ENCODE results near the gene GALNS.
"Not testable (repeated sequence)": the region's sequence is repeated elsewhere in the genome, so short reads cannot be mapped to it uniquely, and the experiment has no call there.

GALNS gene

DNA sequence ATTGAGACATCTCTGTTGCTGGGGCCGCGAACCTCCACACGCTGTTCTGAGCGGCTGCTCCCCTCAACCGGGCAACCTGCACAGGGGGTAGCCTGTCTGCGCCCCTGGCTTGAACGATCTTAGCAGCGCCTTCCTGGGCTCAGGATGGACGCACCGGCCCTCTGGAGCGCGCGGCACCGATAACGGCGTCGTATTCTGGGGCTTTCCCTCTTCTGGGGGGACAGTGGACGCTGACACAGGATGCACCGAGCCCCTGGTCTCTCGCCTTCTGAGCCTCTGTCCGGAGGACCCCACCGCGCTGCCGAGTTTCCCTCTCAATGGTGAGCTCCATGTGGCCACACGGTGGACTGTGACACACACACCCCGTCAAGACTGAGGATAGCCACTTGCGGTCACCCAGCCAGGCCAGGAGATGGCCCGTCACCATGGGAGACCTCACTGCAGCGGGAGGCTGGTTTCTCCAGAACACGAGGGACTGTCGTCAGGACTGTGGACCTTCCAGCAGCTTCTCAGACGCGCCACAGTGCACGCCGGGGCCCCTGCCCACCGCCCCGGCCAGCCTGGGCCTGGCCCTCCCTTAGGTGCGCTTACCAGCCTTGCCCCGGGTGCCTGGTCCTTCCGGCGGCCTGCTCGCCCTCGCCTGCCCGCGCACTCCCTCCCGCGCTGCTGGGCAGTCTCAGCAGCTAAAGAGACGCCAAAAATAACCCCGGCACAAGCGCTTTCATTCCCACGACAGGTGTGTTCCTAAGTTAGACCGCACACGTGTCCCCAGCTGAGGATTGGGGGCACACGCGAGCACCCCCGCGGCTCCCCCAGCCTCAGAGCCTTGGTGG is 39.7 kb upstream of the GALNS start:
- Histone ChIP-seq H3K27me3 (ENCODE audit: control insufficient read depth in 1 of 2, insufficient read depth in 2 of 2, low read length in 2 of 2) (no peaks in the 10 kb centered on the region), H3K4me3 (ENCODE audit: low read length in 2 of 2) (no peak overlapping the region), H3K4me1 (ENCODE audit: control insufficient read depth, insufficient read depth, low read length) (no peaks in the 10 kb centered on the region), H3K27ac (ENCODE audit: low read length) (no peak overlapping the region), H3K9ac (ENCODE audit: low read length in 2 of 2) (no peak overlapping the region), H3K9me3 (ENCODE audit: control insufficient read depth in 2 of 2, low read length in 2 of 2) (no peaks in the 10 kb centered on the region), H3K36me3 (ENCODE audit: control insufficient read depth in 2 of 2, insufficient read depth in 2 of 2, low read length in 2 of 2) (no peaks in the 10 kb centered on the region)

- Histone ChIP-seq H3K27me3 (ENCODE audit: control insufficient read depth in 1 of 2, insufficient read depth in 2 of 2, low read length in 2 of 2) (no peaks in the 10 kb centered on the region), H3K9ac (ENCODE audit: low read length in 2 of 2) (no peak overlapping the region), H3K27ac (ENCODE audit: low read length) (no peak overlapping the region), H3K9me3 (ENCODE audit: control insufficient read depth in 2 of 2, low read length in 2 of 2) (no peaks in the 10 kb centered on the region), H3K36me3 (ENCODE audit: control insufficient read depth in 2 of 2, insufficient read depth in 2 of 2, low read length in 2 of 2) (no peaks in the 10 kb centered on the region), H3K4me1 (ENCODE audit: control insufficient read depth, insufficient read depth, low read length) (no peaks in the 10 kb centered on the region), H3K4me3 (ENCODE audit: low read length in 2 of 2) (no peak overlapping the region)
Observed at GRCh38 chr16:88895335-88895734, 38.6 kb upstream of the GALNS start.

GRCh38 chr16:88894681-88895300 is 38.0 kb upstream of the GALNS start:
- Histone ChIP-seq H3K36me3 (ENCODE audit: control insufficient read depth in 2 of 2, insufficient read depth in 2 of 2, low read length in 2 of 2) (no peaks in the 10 kb centered on the region), H3K27ac (ENCODE audit: low read length) (no peak overlapping the region), H3K4me1 (ENCODE audit: control insufficient read depth, insufficient read depth, low read length) (no peaks in the 10 kb centered on the region), H3K9ac (ENCODE audit: low read length in 2 of 2) (no peak overlapping the region), H3K27me3 (ENCODE audit: control insufficient read depth in 1 of 2, insufficient read depth in 2 of 2, low read length in 2 of 2) (no peaks in the 10 kb centered on the region), H3K9me3 (ENCODE audit: control insufficient read depth in 2 of 2, low read length in 2 of 2) (no peaks in the 10 kb centered on the region), H3K4me3 (ENCODE audit: low read length in 2 of 2) (no peak overlapping the region)

GRCh38 chr16:88894266-88894665 is 37.5 kb upstream of the GALNS start:
- H3K27me3 ChIP-seq (ENCODE audit: control insufficient read depth in 1 of 2, insufficient read depth in 2 of 2, low read length in 2 of 2); H3K27ac ChIP-seq (ENCODE audit: low read length); H3K9me3 ChIP-seq (ENCODE audit: control insufficient read depth in 2 of 2, low read length in 2 of 2); H3K4me3 ChIP-seq (ENCODE audit: low read length in 2 of 2); H3K36me3 ChIP-seq (ENCODE audit: control insufficient read depth in 2 of 2, insufficient read depth in 2 of 2, low read length in 2 of 2); H3K9ac ChIP-seq (ENCODE audit: low read length in 2 of 2); H3K4me1 ChIP-seq (ENCODE audit: control insufficient read depth, insufficient read depth, low read length): not testable (repeated sequence)

DNA sequence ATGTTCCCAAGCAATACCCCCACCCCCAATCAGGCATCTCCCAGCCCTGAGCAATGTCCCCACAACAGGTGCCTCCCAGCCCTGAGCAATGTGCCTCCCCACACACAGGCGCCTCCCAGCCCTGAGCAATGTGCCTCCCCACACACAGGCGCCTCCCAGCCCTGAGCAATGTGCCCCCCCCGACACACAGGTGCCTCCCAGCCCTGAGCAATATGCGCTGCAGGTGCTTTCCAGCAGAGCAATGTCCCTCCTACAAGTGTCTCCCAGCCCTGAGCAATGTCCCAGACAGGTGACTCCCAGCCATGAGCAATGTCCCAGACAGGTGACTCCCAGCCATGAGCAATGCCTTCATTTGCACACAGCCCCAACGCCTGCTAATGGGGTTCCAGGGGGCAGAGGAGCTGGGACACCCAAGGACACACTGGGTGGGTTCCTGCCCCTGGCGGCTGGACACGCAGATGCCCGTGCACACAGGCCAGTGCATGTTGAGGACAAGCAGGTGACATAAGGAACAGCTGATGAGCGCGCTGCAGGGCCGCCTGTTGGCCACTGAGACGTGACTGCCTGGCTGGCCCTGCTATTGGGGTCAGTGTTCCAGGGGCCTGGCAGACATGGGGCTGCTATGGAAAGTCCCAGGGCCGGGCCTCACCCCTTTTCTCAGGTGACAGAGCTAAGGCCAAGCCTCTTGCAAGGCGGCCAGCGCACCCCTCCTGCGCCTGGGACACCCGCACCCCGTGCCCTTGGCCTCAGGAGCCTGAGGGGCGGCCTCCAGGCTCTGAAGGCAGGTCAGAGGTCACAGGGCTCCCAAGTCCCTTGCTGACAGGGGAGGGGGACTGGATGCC is 36.6 kb upstream of the GALNS start:
- H3K9me3 ChIP-seq (ENCODE audit: control insufficient read depth in 2 of 2, low read length in 2 of 2), result no peaks in the 10 kb centered on the region
- H3K27ac ChIP-seq (ENCODE audit: low read length), result no peak overlapping the region
- H3K4me1 ChIP-seq (ENCODE audit: control insufficient read depth, insufficient read depth, low read length), result no peaks in the 10 kb centered on the region
- H3K4me3 ChIP-seq (ENCODE audit: low read length in 2 of 2), result no peak overlapping the region
- no peaks in the 10 kb centered on the region for H3K36me3 ChIP-seq (ENCODE audit: control insufficient read depth in 2 of 2, insufficient read depth in 2 of 2, low read length in 2 of 2)
- no peaks in the 10 kb centered on the region for H3K27me3 ChIP-seq (ENCODE audit: control insufficient read depth in 1 of 2, insufficient read depth in 2 of 2, low read length in 2 of 2)
- H3K9ac ChIP-seq (ENCODE audit: low read length in 2 of 2), result no peak overlapping the region

- Histone ChIP-seq H3K9me3 (ENCODE audit: control insufficient read depth in 2 of 2, low read length in 2 of 2) (no peaks in the 10 kb centered on the region), H3K4me3 (ENCODE audit: low read length in 2 of 2) (no peak overlapping the region), H3K9ac (ENCODE audit: low read length in 2 of 2) (no peak overlapping the region), H3K4me1 (ENCODE audit: control insufficient read depth, insufficient read depth, low read length) (peaks cover 11% of the 10 kb centered on the region), H3K27me3 (ENCODE audit: control insufficient read depth in 1 of 2, insufficient read depth in 2 of 2, low read length in 2 of 2) (no peaks in the 10 kb centered on the region), H3K36me3 (ENCODE audit: control insufficient read depth in 2 of 2, insufficient read depth in 2 of 2, low read length in 2 of 2) (no peaks in the 10 kb centered on the region), H3K27ac (ENCODE audit: low read length) (no peak overlapping the region)
Observed at GRCh38 chr16:88892065-88892464, 35.3 kb upstream of the GALNS start.

- Histone ChIP-seq H3K9ac (ENCODE audit: low read length in 2 of 2) (no peak overlapping the region), H3K4me1 (ENCODE audit: control insufficient read depth, insufficient read depth, low read length) (peaks cover 16% of the 10 kb centered on the region), H3K36me3 (ENCODE audit: control insufficient read depth in 2 of 2, insufficient read depth in 2 of 2, low read length in 2 of 2) (no peaks in the 10 kb centered on the region), H3K27ac (ENCODE audit: low read length) (no peak overlapping the region), H3K27me3 (ENCODE audit: control insufficient read depth in 1 of 2, insufficient read depth in 2 of 2, low read length in 2 of 2) (no peaks in the 10 kb centered on the region), H3K4me3 (ENCODE audit: low read length in 2 of 2) (no peak overlapping the region), H3K9me3 (ENCODE audit: control insufficient read depth in 2 of 2, low read length in 2 of 2) (no peaks in the 10 kb centered on the region)
Observed at GRCh38 chr16:88891083-88891482, 34.3 kb upstream of the GALNS start.

- H3K4me1 ChIP-seq (ENCODE audit: control insufficient read depth, insufficient read depth, low read length), result peaks cover 19% of the 10 kb centered on the region
- H3K4me3 ChIP-seq (ENCODE audit: low read length in 2 of 2), result not testable (repeated sequence)
Observed at GRCh38 chr16:88889702-88890352, 33.1 kb upstream of the GALNS start.

GRCh38 chr16:88888461-88889387 is 32.0 kb upstream of the GALNS start:
- H3K36me3 ChIP-seq (ENCODE audit: control insufficient read depth in 2 of 2, insufficient read depth in 2 of 2, low read length in 2 of 2), result no peaks in the 10 kb centered on the region
- no peak overlapping the region for H3K27ac ChIP-seq (ENCODE audit: low read length)
- H3K9ac ChIP-seq (ENCODE audit: low read length in 2 of 2), result no peak overlapping the region
- peaks cover 19% of the 10 kb centered on the region for H3K4me1 ChIP-seq (ENCODE audit: control insufficient read depth, insufficient read depth, low read length)
- no peaks in the 10 kb centered on the region for H3K27me3 ChIP-seq (ENCODE audit: control insufficient read depth in 1 of 2, insufficient read depth in 2 of 2, low read length in 2 of 2)
- H3K4me3 ChIP-seq (ENCODE audit: low read length in 2 of 2), result no peak overlapping the region
- no peaks in the 10 kb centered on the region for H3K9me3 ChIP-seq (ENCODE audit: control insufficient read depth in 2 of 2, low read length in 2 of 2)

More at GRCh38 chr16:88889702-88890352, 33.1 kb upstream of the GALNS start:
- not testable (repeated sequence) for H3K36me3 ChIP-seq (ENCODE audit: control insufficient read depth in 2 of 2, insufficient read depth in 2 of 2, low read length in 2 of 2); H3K27me3 ChIP-seq (ENCODE audit: control insufficient read depth in 1 of 2, insufficient read depth in 2 of 2, low read length in 2 of 2); H3K27ac ChIP-seq (ENCODE audit: low read length); H3K9me3 ChIP-seq (ENCODE audit: control insufficient read depth in 2 of 2, low read length in 2 of 2); H3K9ac ChIP-seq (ENCODE audit: low read length in 2 of 2)

- Histone ChIP-seq H3K9ac (ENCODE audit: low read length in 2 of 2) (no peak overlapping the region), H3K36me3 (ENCODE audit: control insufficient read depth in 2 of 2, insufficient read depth in 2 of 2, low read length in 2 of 2) (no peaks in the 10 kb centered on the region), H3K27ac (ENCODE audit: low read length) (no peak overlapping the region), H3K9me3 (ENCODE audit: control insufficient read depth in 2 of 2, low read length in 2 of 2) (no peaks in the 10 kb centered on the region), H3K4me3 (ENCODE audit: low read length in 2 of 2) (no peak overlapping the region), H3K4me1 (ENCODE audit: control insufficient read depth, insufficient read depth, low read length) (peaks cover 19% of the 10 kb centered on the region), H3K27me3 (ENCODE audit: control insufficient read depth in 1 of 2, insufficient read depth in 2 of 2, low read length in 2 of 2) (no peaks in the 10 kb centered on the region)
Observed at GRCh38 chr16:88888057-88888456, 31.3 kb upstream of the GALNS start.
